Ramos (cell line): ENCODE data around the gene SPTSSB.

Experiments used
- in situ Hi-C: fragments of 300-500 bp; cut with MboI; formaldehyde crosslinking; loops from one replicate; pipeline ENCODE4 v1.14.3; 2022; ENCODE audit warnings: low sequenced_read_pairs; ENCODE audit not compliant: unreplicated experiment

Gene SPTSSB

DNA sequence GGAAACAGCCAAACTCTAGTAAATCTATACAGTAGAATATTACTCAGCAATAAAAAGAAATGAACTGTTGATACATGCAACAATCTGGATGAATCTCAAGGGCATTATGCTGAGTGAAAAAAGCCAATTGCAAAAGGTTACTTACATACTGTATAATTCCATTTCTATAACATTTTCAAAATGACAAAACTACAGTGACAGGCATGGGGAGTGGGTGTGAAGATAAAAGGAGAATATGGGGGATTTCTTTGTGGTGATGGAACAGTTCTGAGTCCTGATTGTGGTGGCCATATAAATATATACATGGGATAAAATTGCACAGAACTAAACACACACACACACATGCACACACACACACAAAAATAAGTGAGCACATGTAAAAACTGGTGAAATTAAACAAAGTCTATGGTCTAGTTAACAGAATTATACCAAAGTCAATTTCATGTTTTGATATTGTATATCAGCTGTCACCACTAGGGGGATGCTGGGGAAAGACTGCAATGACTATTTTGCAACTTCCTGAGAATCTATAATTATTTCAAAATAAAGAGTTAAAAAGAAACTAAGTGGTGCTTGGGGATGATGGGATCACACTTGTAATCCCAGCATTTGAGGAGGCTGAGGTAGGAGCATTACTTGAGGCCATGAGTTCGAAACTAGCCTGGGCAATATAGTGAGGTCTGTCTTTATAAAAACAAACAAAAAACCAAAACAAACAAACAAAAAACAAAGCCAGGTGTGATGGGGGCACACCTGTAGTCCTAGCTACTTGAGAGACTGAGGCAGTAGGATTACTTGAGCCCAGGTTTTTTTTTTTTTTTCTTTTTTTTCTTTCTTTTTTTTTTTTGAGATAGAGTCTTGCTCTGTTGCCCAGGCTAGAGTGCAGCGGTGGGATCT is 66.0 kb downstream of the SPTSSB start:
- in situ Hi-C loops = no loop called here

DNA sequence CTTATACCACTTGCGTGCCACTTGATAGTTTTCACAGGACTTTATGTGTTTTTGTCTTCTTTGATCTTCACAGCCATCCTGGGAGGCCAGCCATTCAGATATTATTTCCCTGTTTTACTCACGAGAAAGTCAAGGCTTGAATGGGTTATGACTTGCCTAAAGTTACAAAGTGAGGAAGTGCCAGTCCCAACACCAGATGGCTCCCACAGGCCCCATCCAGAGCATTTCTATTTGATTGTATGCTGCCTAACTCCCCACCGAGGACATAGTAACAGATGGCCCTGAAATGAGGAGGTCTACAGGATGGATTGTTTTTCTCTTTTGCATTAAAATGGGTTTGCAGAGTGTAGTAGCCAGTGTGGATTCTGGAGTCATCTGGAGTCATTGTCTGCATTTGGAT is 74.5 kb downstream of the SPTSSB start:
- in situ Hi-C loops = no loop called here

DNA sequence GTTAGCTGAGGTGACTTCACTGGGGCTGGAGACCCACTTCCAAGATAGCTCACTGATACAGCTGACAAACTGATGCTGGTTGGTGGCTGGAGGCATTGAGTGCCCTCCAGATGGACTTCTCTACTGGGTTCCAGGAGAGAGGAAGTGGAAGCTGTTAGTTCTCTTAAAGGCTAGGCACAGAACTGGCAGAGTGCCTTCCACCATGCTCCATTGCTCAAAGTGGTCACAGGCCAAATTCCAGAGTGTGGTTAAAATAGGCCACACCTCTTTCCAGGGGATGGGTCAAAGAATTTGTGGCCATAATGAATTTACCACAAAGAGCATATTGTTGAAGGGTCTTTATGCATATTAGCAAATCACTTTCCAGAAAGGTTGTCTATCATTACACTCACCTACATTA is 76.0 kb downstream of the SPTSSB start:
- in situ Hi-C loops = no loop called here
